ENCODE data around the gene CCNG2.

DNA sequence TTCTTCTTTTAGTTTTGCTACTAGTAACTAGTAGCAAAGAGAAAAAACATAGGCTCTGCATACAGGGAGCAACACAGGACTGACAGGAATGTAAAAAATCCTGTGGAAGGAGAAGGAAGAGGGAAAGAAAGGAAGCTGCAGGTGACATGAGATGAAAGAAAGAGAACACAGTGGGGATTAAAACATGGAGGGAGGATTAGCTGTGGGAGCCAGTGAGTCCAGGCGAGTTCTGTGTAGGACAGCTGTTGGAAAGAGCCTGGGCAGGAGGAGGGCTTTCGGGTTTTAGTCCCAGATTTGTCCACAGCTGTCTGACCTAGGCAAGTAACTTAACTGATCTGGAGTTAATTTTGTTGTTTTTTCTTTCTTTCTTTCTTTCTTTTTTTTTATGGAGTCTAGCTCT lies 21.6 kb downstream of the CCNG2 start:
- no peak for TF ChIP-seq POLR2A (IDR thresholded peaks at IDR 0.05; ENCODE audit: low read depth, low read length)
- TF ChIP-seq POLR2AphosphoS5 (IDR thresholded peaks at IDR 0.05; ENCODE audit: low read depth, low read length): no peak
- no peak for TF ChIP-seq TAF1 (IDR thresholded peaks at IDR 0.05; ENCODE audit: borderline replicate concordance, low read depth, low read length)

Measured in GM12892 (cell line).